Adrenal gland (tissue), 5 donors: ENCODE data around the gene STK39.

Experiments used
- CTCF ChIP-seq, 6 experiments: fragments of 450-650 bp in 4 of 6; fragments of 200-600 bp in 2 of 6; sonication (generic) in 1 of 6; IDR thresholded peaks; 1 replicate in 5 of 6; 2 replicates in 1 of 6; pipeline versions ENCODE4 v1.5.1 to v1.8.0; 2016 to 2021; ENCODE audit warnings: antibody characterized with exemption in 6 of 6, mild to moderate bottlenecking in 2 of 6, moderate library complexity in 1 of 6
- POLR2A ChIP-seq, 2 donors: fragments of 450-650 bp; IDR thresholded peaks; one replicate each; pipeline ENCODE4 v1.6.1; 2017; ENCODE audit warnings: antibody characterized with exemption in 2 of 2, mild to moderate bottlenecking in 2 of 2, moderate library complexity in 1 of 2
- donor health status: DM: no; HTN: no; CAD: no.

- no peak for TF ChIP-seq CTCF (IDR thresholded peaks at IDR 0.05)
- TF ChIP-seq POLR2A (IDR thresholded peaks at IDR 0.05): no peak
Measured at GRCh38 chr2:168185583-168186274, 61.7 kb downstream of the STK39 start.
